A673 (cell line): ENCODE measurements around the gene DPP10.

Experiments
- EZH2 ChIP-seq: fragments of 200-600 bp; sonication (generic); IDR thresholded peaks from 2 replicates; pipeline ENCODE4 v1.6.1; 2017; ENCODE audit warnings: borderline replicate concordance, low read depth, mild to moderate bottlenecking, mixed read lengths, antibody characterized with exemption, low read length; ENCODE audit not compliant: poor library complexity, severe bottlenecking
- TF ChIP-seq, protein P1 (sequence below): fragments of 300-800, 200-600 bp; sonication (generic); conservative IDR thresholded peaks from 2 replicates; pipeline ENCODE4 v1.5.1; 2017; ENCODE audit warnings: low read depth, mild to moderate bottlenecking, antibody characterized with exemption, low read length, moderate library complexity, mixed read lengths

DNA sequence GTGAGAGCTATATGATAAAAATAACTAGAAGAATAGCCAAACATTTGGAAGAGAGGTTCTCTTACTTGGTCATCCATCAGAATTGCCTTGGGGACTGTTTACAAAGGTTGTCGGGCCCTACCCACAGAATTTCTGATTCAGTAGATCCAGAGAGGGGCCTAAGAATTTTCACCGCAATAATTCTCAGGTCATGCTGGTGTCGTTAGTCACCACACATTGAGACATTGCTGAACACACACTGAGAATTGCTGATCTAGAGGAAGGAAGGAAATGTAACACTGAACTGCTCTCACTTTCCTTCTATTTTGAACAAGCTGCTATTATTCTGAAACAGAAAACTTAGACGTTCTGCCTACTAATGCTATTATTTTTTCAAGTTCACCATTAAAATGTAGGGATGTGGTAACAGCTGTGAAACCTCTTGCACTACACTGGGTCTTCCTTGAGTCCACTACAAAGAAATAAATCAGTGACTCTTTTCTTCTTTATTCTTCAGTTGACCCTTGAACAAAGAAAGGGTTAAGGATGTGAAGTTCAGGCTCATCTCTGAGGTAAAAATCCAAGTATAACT, 491.3 kb downstream of the DPP10 start:
- TF ChIP-seq, protein P1, sequence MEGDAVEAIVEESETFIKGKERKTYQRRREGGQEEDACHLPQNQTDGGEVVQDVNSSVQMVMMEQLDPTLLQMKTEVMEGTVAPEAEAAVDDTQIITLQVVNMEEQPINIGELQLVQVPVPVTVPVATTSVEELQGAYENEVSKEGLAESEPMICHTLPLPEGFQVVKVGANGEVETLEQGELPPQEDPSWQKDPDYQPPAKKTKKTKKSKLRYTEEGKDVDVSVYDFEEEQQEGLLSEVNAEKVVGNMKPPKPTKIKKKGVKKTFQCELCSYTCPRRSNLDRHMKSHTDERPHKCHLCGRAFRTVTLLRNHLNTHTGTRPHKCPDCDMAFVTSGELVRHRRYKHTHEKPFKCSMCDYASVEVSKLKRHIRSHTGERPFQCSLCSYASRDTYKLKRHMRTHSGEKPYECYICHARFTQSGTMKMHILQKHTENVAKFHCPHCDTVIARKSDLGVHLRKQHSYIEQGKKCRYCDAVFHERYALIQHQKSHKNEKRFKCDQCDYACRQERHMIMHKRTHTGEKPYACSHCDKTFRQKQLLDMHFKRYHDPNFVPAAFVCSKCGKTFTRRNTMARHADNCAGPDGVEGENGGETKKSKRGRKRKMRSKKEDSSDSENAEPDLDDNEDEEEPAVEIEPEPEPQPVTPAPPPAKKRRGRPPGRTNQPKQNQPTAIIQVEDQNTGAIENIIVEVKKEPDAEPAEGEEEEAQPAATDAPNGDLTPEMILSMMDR = no peak
- TF ChIP-seq EZH2 = no peak
